NCI-H2196 (cell line): ENCODE results near the gene MXRA7.
A peak's percentile ranks its signal among the peaks of the same experiment; 100 is the strongest.
"Not testable (repeated sequence)": the region's sequence is repeated elsewhere in the genome, so short reads cannot be mapped to it uniquely, and the experiment has no call there.

ENCODE experiments used
- DNase-seq: peaks from one replicate; lab custom pipeline; 2025; ENCODE audit not compliant: unreplicated experiment; lab: John Stamatoyannopoulos, UW

The MXRA7 gene

DNA sequence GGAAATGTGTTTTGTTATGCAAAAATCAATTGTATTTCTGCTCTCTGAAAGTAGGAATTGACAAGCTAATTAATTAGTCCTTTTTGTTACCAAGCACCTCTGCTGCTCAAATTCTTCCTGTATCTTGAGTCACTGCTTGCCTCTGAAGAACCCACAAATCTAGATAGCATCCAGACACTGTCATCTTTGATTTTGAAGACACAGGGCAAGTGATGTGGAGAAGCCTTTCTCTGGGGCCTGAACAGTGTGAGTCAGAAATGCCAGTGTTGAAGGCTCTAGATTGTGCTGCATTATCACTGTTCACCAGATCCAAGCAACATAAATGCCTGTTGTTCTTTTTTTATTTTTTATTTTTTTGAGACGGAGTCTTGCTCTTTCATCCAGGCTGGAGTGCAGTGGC lies 56.4 kb downstream of the MXRA7 start:
- DNase-seq, result no peak

DNA sequence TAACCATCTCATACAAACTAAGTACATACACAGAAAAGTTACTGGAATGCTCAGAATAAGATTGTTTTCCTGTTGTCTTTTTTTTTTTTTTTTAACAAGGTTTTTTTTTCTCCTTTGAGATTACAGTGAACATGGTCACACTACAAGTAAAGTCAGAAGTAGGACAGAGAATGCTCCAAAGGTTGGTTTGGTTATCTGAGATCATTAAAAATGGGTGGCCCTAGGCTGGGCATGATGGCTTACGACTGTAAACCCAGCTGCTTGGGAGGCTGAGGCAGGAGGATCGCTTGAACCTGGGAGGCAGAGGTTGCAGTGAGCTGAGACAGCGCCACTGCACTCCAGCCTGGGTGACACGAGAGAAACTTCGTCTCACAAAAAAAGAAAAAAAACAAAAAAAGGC lies 60.3 kb downstream of the MXRA7 start:
- no peak for DNase-seq

DNA sequence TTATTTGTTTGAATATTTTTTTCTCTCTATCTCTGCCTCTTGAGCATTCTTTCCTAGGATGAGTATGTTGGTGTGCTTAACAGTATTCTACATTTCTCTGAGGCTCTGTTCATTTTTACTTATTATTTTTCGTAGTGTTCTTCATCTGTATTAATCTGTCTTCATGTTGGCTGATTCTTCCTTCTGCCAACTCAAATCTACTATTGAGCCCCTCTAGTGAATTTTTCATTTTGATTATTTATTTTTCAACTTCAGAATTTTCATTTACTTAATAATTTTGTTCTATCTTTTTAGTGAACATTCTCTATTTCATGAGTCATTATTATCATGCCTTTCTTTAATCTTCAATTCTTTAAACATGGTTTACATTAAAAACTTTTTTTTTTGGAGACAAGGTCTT lies 64.1 kb downstream of the MXRA7 start:
- no peak for DNase-seq

DNA sequence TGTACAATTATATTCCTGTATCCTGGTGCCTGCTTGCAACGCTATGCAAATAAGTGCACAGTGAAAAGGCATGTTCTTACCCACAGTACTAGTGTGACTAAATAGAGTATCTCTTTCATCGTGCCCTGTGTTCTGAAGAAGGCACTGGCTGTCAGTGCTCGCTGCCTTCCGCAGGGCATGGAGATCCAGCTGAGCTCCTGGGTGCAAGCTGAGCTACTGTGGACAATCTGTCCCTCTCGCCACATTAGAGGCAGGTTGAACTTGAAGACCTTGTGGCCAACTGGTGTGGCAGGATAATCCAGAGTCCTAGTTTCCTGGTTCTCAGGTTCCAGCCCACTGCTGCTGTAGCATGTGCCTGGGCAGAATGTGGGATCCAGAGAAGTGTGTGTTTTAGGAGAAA lies 65.3 kb downstream of the MXRA7 start:
- DNase-seq, result no peak

DNA sequence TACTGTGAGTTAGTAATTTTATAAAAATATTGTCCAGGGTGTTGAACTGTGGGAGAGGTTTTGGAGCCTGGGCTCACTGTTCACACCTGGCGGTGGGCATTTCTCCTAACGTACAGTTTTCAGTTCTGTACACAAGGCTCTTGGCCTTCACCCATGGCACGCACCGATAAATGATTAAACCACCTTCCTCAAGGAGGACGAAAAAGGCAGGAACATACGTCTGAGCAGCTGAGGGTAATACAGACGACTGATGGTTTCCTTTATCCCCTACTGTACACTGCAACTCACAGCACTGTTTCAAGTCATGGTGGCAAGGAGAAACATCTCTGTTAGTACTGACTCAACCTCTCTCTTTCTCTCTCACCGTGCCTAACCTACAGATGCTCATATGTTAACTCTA lies 65.8 kb downstream of the MXRA7 start:
- DNase-seq, result no peak

DNA sequence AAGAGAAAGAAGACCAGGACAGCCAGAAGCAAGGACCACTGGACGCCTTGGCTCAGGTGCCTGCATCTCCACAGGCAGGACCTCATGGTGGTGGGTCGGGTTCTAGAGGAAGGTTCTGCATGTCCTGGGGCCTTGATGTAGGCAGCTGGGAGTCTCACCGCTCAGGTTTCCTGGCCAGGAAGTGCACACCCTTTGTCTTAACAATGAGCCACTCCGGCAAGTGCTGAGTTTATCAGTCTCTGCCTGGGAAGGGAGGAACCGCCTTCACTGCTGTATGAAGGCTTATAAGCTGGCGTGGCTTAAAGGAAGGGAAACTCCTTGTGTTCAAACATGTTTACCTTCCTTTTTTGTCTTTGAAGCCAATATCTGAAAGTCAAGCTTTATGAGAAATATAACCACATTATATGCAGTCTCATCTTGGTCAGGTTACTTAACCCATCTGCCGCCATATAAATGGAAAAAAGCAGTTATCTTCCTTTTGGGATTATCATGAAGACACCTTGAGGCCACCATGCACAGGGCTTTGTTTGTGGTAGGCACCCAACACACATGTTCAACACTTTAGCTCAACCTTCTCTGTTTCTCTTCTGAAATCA lies 67.1 kb downstream of the MXRA7 start, which contains the start of gene ST6GALNAC1:
Gene ST6GALNAC1, minus strand, starts transcription at position 205 of the 596 bp plus-strand sequence. Its CDS starts 119 bp downstream, at position 86.
- DNase-seq, result peak; percentile 39

DNA sequence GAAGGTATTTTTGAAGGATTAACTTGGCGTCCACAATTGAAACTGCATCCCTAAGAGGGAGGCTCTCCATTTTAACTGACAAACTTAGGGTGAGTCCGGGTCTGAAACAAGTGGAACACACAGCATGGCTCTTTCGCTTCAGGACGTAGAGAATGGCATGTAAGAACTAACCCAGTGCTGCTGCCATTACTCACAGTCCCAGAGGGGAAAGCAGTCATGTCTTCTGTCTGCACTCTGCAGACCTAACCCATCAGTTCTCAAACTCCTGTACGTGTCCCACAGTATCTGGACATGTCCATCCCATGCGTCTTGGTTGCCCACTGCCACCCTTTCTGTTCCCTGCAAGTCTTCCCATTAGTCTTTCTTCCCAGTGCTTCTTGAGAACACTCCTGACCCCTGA lies 67.8 kb downstream of the MXRA7 start:
- no peak for DNase-seq

DNA sequence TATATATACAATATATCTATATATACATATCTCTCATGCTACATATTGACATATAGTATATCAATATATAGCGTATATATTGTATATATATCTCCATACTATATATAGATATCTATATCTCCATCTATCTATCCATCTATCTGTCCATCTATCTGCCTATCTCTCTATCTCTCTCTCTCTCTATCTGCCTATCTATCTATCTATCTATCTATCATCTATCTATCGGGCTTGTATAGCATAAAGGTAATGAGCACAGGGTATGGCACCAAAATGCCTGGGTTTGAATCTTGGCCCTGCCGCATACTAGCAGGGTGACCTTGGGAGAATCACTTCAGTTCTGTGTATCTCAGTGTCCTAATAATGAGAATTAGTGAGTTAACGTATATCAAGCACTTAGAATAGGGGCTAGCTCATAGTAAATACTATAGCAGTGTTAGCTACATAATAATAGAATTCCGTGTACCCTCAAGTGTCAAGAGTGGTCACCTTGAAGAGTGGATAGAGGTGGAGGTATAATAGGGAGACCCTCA lies 68.7 kb downstream of the MXRA7 start:
- no peak for DNase-seq

DNA sequence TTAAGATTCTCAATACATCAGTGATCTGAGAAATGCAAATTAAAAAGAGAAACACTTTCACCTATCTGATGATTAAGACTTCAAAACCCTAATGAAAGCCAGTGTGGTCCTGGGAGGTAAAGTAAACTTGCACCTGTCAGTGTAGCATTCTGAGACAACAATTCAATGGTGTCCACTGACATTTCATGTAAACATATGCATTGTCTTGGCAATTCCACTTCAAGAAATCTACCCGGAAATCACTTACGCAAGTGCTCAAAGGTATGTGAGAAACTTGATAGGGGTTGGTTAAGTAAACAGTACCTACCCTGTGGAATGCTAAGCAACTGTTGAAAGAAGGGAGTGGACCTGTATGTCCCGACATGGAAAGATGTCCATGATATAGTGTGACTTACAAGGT lies 69.3 kb downstream of the MXRA7 start:
- peak; percentile 38 for DNase-seq

DNA sequence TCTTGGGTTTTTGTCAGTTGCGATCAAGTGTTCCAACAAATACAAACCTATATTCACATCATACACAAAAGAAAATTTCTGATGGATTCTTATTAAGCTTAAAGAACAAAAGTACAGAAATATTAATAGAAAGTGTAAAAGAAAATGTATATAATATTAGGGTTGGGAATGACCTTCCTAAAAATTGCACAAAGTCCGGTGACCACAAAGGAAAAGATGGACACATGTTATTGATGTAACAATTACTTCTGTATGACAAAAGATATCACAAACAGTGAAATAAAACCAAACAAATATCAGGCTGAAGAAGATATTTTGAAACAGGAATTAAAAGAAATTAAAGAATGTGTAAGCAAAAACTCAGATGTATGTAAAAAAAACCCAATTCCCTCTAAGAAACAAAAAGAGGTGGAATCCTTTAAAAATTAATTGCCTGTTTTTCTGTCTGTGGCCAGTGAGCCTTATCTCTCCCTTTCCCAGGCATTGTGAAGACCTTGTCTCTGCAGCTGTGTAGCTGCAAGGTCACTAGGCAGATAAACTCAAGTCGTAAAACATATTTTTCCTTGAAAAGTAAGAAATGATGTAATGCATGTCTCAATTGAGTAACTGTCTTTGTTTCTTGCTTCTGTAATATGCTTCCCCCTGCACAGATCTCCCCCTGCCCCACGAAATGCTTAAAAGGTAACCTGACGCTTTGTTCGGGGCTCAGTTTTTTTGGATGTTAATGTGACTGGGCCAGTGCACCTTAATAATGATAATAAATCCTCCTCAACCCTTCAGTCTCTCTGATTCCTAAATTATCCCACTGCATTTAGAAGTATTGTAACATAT lies 70.0 kb downstream of the MXRA7 start:
- DNase-seq, result no peak

DNA sequence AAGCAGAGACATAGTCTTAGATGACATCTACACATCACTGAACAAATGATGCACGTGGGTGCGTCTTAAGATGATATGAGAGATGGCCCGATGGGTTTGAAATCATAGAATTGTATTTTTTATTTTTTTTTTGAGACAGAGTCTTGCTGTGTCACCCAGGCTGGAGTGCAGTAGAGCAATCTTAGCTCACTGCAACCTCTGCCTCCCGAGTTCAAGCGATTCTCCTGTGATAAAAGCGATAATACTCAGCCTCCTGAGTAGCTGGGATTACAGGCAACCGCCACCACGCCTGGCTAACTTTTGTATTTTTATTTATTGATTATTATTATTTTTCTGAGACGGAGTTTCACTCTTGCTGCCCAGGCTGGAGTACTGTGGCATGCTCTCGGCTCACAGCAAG lies 72.5 kb downstream of the MXRA7 start:
- DNase-seq, result no peak

DNA sequence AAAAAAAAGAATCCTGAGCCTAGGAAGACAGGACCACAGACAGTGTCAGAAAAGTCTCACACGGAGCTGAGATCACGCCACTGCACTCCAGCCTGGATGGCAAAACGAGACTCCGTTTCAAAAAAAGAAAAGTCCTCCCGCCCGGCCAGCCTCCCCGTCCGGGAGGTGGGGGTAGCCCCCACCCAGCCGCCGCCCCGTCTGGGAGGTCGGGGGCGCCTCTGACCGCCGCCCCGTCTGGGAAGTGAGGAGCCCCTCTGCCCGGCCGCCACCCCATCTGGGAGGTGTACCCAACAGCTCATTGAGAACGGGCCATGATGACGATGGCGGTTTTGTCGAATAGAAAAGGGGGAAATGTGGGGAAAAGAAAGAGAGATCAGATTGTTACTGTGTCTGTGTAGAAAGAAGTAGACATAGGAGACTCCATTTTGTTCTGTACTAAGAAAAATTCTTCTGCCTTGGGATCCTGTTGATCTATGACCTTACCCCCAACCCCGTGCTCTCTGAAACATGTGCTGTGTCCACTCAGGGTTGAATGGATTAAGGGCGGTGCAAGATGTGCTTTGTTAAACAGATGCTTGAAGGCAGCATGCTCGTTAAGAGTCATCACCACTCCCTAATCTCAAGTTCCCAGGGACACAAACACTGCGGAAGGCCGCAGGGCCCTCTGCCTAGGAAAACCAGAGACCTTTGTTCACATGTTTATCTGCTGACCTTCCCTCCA lies 74.1 kb downstream of the MXRA7 start:
- not testable (repeated sequence) for DNase-seq

DNA sequence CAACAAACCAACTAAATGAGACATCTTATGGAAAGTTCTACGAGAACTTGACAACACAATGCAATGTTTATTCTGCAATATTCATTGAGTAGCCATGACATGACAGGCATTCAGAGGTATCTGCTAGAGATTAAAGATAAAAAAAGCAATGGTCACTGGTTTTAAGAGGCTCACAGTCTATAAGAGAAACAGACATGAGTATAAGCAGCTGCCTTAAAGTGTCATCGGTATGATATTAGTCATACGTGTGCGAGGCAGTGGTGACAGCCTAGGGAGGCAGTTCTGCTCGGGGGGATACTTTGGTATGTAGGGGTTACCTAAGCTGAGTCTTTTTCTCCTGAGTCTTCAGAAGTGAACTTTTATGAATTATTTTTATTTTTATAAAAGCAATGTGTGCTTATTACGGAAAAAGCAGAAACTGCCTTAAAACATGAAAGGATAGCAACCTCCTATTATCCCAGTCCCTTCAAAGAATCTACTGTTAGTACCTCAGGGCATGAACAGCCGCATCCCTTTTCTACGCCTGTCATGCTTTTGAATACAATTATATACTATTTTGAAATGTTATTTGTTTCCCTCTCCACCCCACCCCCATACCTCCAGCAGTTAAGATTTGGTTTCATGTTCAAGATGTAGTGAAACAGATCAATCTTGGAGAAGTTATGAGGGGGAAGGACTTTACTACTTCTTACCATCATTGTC lies 75.0 kb downstream of the MXRA7 start:
- no peak for DNase-seq

DNA sequence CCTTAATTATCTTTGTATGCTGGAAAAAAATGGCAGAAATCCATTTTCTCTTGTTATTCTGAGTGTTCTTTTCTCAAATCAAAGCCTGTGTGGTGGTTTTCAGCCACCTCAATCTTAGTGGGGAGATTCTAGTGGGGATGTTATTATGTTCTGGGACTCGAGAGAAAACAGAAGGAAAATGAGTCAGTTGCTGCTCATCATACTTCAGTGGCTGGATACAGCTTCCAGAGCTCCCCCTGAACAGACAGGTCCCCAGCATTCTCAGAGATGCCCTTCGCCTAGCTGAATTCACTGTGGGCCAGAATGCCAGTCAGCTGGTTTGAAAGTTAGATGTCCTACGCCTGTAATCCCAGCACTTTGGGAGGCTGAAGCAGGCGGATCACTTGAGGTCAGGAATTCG lies 75.7 kb downstream of the MXRA7 start:
- DNase-seq, result no peak

DNA sequence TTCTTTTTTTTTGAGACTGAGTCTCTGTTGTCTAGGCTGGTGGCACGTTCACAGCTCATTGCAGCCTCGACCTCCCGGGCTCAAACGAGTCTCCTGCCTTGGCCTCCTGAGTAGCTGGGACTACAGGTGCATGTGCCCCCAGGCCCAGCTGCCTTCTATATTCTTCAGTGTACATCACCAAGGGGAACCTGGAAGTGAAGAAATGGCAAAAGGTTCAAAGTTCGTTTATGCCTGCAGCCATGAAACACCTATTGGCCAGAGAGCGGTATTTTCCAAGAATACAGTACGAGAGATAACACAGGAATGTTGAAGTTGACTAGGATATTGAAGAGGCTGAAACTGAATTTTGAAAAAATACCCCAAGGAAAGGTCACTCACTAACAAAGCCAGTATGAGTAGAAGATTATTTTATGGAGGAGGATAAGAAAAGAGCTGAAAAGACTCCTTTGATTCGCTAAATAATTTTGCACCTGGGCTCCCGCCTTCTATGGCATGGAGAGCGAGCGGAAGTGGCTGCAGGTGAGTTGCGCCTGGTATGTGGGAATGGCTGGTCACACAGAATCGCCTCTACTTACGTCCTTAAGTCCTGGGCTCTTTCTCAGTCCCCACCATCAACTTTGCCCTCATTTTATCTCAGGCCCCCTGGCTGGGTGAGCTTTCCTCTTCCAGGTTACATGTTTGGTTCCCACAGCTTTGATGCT lies 77.0 kb downstream of the MXRA7 start:
- no peak for DNase-seq

DNA sequence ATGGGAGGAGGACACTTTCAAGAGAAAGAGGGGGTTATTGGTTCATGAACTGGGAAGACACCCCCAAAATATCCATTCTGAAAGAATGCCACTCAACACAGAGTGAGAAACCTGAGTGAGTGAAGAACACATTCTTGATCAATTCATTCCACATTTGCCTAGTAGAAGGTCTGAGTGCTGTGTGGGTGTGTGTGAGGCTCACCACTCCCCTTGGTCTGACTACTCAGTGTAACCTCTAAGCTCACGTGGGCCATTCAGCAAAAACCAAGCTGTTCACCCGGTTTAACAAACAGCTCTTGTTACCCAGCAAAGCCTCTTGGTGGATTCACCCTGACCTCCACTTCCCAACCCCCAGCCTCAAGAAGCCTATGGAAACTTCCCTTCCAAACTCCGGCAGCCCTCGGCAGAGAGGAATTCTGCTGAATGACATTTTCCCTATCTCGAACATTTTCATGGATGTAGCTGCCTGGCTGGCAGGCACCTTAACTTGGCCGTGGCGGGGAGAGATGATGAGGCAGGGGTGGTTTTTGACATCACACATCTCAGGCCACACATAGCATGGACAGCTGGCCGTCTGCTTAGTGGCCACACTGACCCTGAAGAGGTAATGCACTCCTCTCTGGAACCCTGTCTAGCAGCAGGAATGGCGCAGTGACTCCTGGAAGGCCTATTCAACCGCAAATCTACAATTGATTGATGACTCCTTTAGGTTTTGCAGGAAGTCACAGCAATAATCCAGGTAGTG lies 78.8 kb downstream of the MXRA7 start:
- no peak for DNase-seq

DNA sequence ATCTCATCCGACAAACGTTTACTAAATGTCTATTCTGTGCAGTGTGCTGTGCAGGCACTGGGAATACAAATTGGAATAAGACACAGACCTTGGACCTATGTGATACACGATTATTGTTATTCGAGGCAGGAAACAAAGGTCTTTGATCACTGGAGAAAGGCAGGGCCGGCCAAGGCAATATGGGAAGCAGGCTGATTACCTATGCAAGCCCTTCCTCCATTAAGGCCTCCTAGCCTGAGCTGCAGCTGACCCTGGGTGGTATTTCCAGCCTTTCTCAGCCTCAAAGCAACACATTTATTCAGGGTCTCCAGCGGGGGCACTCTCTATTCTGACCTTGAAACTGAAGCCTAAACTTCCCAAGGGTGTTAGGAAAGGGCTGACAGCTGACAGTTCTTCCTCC lies 80.6 kb downstream of the MXRA7 start:
- no peak for DNase-seq
